ENCODE data around the gene WNK4. TPM values are rescaled to one million over a fixed set of nuclear protein-coding genes. Genes with fewer than 3 reads are reported as not detected.

The WNK4 gene
- polyA plus RNA-seq, 3 donors = 0.45 to 0.54 (median 0.46) TPM

Other genes starting within 250 kb of the WNK4 start
- gene NAGLU, start 244.4 kb upstream of the WNK4 start, polyA plus RNA-seq = 10 to 100 TPM; 30.5 to 38.7 (median 33.2) TPM
- 10 to 100 TPM in 1 of 3 donors, 1 to 10 TPM in 2; 5.2 to 13.9 (median 5.5) TPM for gene HSD17B1, start 227.7 kb upstream of the WNK4 start, polyA plus RNA-seq
- gene COASY, start 218.5 kb upstream of the WNK4 start, polyA plus RNA-seq = 10 to 100 TPM; 53.3 to 71.0 (median 59.7) TPM
- 10 to 100 TPM; 38.7 to 71.3 (median 48.9) TPM for gene MLX, start 213.5 kb upstream of the WNK4 start, polyA plus RNA-seq
- gene PSMC3IP, start 202.9 kb upstream of the WNK4 start, polyA plus RNA-seq = 1 to 10 TPM; 3.5 to 7.1 (median 4.5) TPM
- 10 to 100 TPM; 13.6 to 28.8 (median 20.7) TPM for gene RETREG3, start 171.2 kb upstream of the WNK4 start, polyA plus RNA-seq
- 10 to 100 TPM; 28.6 to 51.8 (median 36.6) TPM for gene TUBG1, start 170.9 kb upstream of the WNK4 start, polyA plus RNA-seq
- 10 to 100 TPM; 13.9 to 62.7 (median 24.0) TPM for gene TUBG2, start 121.3 kb upstream of the WNK4 start, polyA plus RNA-seq
- gene PLEKHH3, start 103.6 kb upstream of the WNK4 start, polyA plus RNA-seq = 10 to 100 TPM; 30.4 to 67.4 (median 30.9) TPM
- 1 to 10 TPM; 1.3 to 2.6 (median 1.3) TPM for gene CCR10, start 98.8 kb upstream of the WNK4 start, polyA plus RNA-seq
- 1 to 10 TPM; 5.9 to 8.3 (median 7.0) TPM for gene CNTNAP1, start 98.1 kb upstream of the WNK4 start, polyA plus RNA-seq
- gene EZH1, start 35.6 kb upstream of the WNK4 start, polyA plus RNA-seq = 10 to 100 TPM; 16.1 to 27.5 (median 25.9) TPM
- gene RAMP2, start 19.4 kb upstream of the WNK4 start, polyA plus RNA-seq = 100 to 1,000 TPM in 2 of 3 donors, 10 to 100 TPM in 1; 12.9 to 178 (median 156) TPM
- 10 to 100 TPM; 52.3 to 64.8 (median 61.2) TPM for gene VPS25, start 7.2 kb upstream of the WNK4 start, polyA plus RNA-seq
- gene COA3, start 18.1 kb downstream of the WNK4 start, polyA plus RNA-seq = 100 to 1,000 TPM; 110 to 134 (median 120) TPM
- gene CNTD1, start 18.3 kb downstream of the WNK4 start, polyA plus RNA-seq = 1 to 10 TPM in 1 of 3 donors, under 1 TPM in 2; 0.20 to 1.0 (median 0.54) TPM
- 10 to 100 TPM; 36.5 to 69.7 (median 66.2) TPM for gene BECN1, start 43.7 kb downstream of the WNK4 start, polyA plus RNA-seq
- gene PSME3, start 52.8 kb downstream of the WNK4 start, polyA plus RNA-seq = 10 to 100 TPM; 33.4 to 84.8 (median 60.7) TPM
- 1 to 10 TPM; 2.0 to 8.9 (median 3.1) TPM for gene AOC2, start 64.0 kb downstream of the WNK4 start, polyA plus RNA-seq
- 100 to 1,000 TPM in 2 of 3 donors, 10 to 100 TPM in 1; 59.7 to 515 (median 182) TPM for gene AOC3, start 70.6 kb downstream of the WNK4 start, polyA plus RNA-seq
- gene G6PC1, start 120.2 kb downstream of the WNK4 start, polyA plus RNA-seq = under 1 TPM in 2 of 3 donors, not detected in 1; 0.03 to 0.11 TPM
- 10 to 100 TPM; 32.9 to 39.9 (median 37.6) TPM for gene AARSD1, start 183.8 kb downstream of the WNK4 start, polyA plus RNA-seq
- 1 to 10 TPM in 1 of 3 donors, under 1 TPM in 2; 0.19 to 3.9 (median 0.40) TPM for gene PTGES3L, start 199.5 kb downstream of the WNK4 start, polyA plus RNA-seq
- gene RUNDC1, start 200.0 kb downstream of the WNK4 start, polyA plus RNA-seq = 1 to 10 TPM; 4.3 to 5.6 (median 4.6) TPM
- 1,000 to 10,000 TPM; 1,783 to 4,377 (median 3,127) TPM for gene RPL27, start 217.8 kb downstream of the WNK4 start, polyA plus RNA-seq
- 10 to 100 TPM; 11.4 to 56.8 (median 34.1) TPM for gene IFI35, start 226.2 kb downstream of the WNK4 start, polyA plus RNA-seq
- 100 to 1,000 TPM in 2 of 3 donors, 10 to 100 TPM in 1; 50.8 to 200 (median 118) TPM for gene VAT1, start 241.8 kb downstream of the WNK4 start, polyA plus RNA-seq
- 1 to 10 TPM in 1 of 3 donors, under 1 TPM in 2; 0.22 to 1.8 (median 0.28) TPM for gene RND2, start 244.6 kb downstream of the WNK4 start, polyA plus RNA-seq

Data from adipose tissue (tissue), 3 donors.